HG03342 (cell line): Measurements from ENCODE around the gene F13A1.

Experiments used
- ATAC-seq: cut with Tn5 transposase; IDR thresholded peaks from one replicate; pipeline ENCODE4 v1.9.1; 2021; ENCODE audit warnings: mild to moderate bottlenecking, moderate library complexity; ENCODE audit not compliant: unreplicated experiment

The F13A1 gene

GRCh38 chr6:6246544-6246943 lies 73.9 kb downstream of the F13A1 start:
- ATAC-seq = peak; percentile 93

- ATAC-seq = no peak
Measured at GRCh38 chr6:6244624-6245023, 75.8 kb downstream of the F13A1 start.

- ATAC-seq = no peak
Measured at GRCh38 chr6:6243846-6244245, 76.6 kb downstream of the F13A1 start.

- ATAC-seq = no peak
Measured at GRCh38 chr6:6239598-6240581, 80.6 kb downstream of the F13A1 start.

GRCh38 chr6:6236730-6237469 lies 83.6 kb downstream of the F13A1 start:
- no peak for ATAC-seq

GRCh38 chr6:6235786-6236185 lies 84.7 kb downstream of the F13A1 start:
- no peak for ATAC-seq

GRCh38 chr6:6234963-6235362 lies 85.5 kb downstream of the F13A1 start:
- ATAC-seq = no peak

GRCh38 chr6:6230286-6230685 lies 90.2 kb downstream of the F13A1 start:
- no peak for ATAC-seq

GRCh38 chr6:6227896-6228295 lies 92.6 kb downstream of the F13A1 start:
- no peak for ATAC-seq

- no peak for ATAC-seq
Measured at GRCh38 chr6:6225885-6226529, 94.5 kb downstream of the F13A1 start.

- ATAC-seq = no peak
Measured at GRCh38 chr6:6224933-6225486, 95.5 kb downstream of the F13A1 start.

GRCh38 chr6:6221787-6222535 lies 98.5 kb downstream of the F13A1 start:
- no peak for ATAC-seq

GRCh38 chr6:6220718-6221117 lies 99.7 kb downstream of the F13A1 start:
- no peak for ATAC-seq

- no peak for ATAC-seq
Measured at GRCh38 chr6:6219716-6220115, 100.7 kb downstream of the F13A1 start.

GRCh38 chr6:6218759-6219085 lies 101.7 kb downstream of the F13A1 start:
- no peak for ATAC-seq

GRCh38 chr6:6217855-6218758 lies 102.4 kb downstream of the F13A1 start:
- no peak for ATAC-seq

- ATAC-seq = no peak
Measured at GRCh38 chr6:6210994-6211393, 109.5 kb downstream of the F13A1 start.

- ATAC-seq = no peak
Measured at GRCh38 chr6:6202886-6203285, 117.6 kb downstream of the F13A1 start.

- no peak for ATAC-seq
Measured at GRCh38 chr6:6201200-6201599, 119.3 kb downstream of the F13A1 start.

- ATAC-seq = no peak
Measured at GRCh38 chr6:6199678-6200077, 120.8 kb downstream of the F13A1 start.
